IgD-negative memory B cell (primary cell): Measurements from ENCODE around the gene DCLK2. TPM values are rescaled to one million over a fixed set of nuclear protein-coding genes. Genes with fewer than 3 reads are reported as not detected.

Experiments
- H3K27ac Mint-ChIP-seq, 3 donors: one replicate each; pipeline ENCODE4 v1.8.0; 2020 to 2022; ENCODE audit warnings: mild to moderate bottlenecking in 3 of 3, mixed read lengths in 3 of 3, moderate library complexity in 1 of 3
- H3K27me3 Mint-ChIP-seq: one replicate; pipeline ENCODE4 v1.8.0; 2021; ENCODE audit warnings: mixed read lengths
- H3K36me3 Mint-ChIP-seq: one replicate; pipeline ENCODE4 v1.8.0; 2020; ENCODE audit warnings: mild to moderate bottlenecking, mixed read lengths
- H3K4me1 Mint-ChIP-seq, 3 donors: one replicate each; pipeline ENCODE4 v1.8.0; 2020 to 2022; ENCODE audit warnings: mixed read lengths in 3 of 3, mild to moderate bottlenecking in 1 of 3
- H3K4me3 Mint-ChIP-seq, 4 donors: one replicate each; pipeline ENCODE4 v1.8.0; 2020 to 2022; ENCODE audit warnings: mild to moderate bottlenecking in 4 of 4, mixed read lengths in 4 of 4, moderate library complexity in 3 of 4
- H3K9me3 Mint-ChIP-seq, 3 donors: one replicate each; pipeline ENCODE4 v1.8.0; 2020 to 2021; ENCODE audit warnings: mixed read lengths in 3 of 3, mild to moderate bottlenecking in 1 of 3
- polyA plus RNA-seq: library from polyadenylated mRNA; unstranded; fragments of 300-500 nt; fragmentation: Illumina TruSeq; gene quantifications from one replicate; pipeline ENCODE4 v1.2.3, GENCODE V29; 2021

The DCLK2 gene
- polyA plus RNA-seq, 1 donor from 2014 or later: 2.3 TPM

GRCh38 chr4:150117629-150118028, 39.4 kb downstream of the DCLK2 start:
- H3K27ac Mint-ChIP-seq: no peak overlapping the region
- H3K36me3 Mint-ChIP-seq: peaks cover 2% of the 10 kb centered on the region
- peaks cover 2% of the 10 kb centered on the region for H3K27me3 Mint-ChIP-seq
- peaks cover 0 to 13% (median 0%) of the 10 kb centered on the region in 3 donors for H3K4me1 Mint-ChIP-seq
- H3K9me3 Mint-ChIP-seq: peaks cover 5 to 10% (median 7%) of the 10 kb centered on the region in 3 donors
- no peak overlapping the region for H3K4me3 Mint-ChIP-seq

GRCh38 chr4:150119492-150119891, 41.2 kb downstream of the DCLK2 start:
- Mint-ChIP-seq H3K27me3 (peaks cover 2% of the 10 kb centered on the region), H3K4me3 (no peak overlapping the region), H3K36me3 (peaks cover 2% of the 10 kb centered on the region), H3K9me3 (peaks cover 5 to 10% (median 5%) of the 10 kb centered on the region in 3 donors), H3K4me1 (peaks cover 0 to 13% (median 2%) of the 10 kb centered on the region in 3 donors), H3K27ac (peak overlapping the region in 1 of 3 donors; percentile 5)

- H3K4me3 Mint-ChIP-seq: no peak overlapping the region
- no peaks in the 10 kb centered on the region for H3K27me3 Mint-ChIP-seq
- peaks cover 2% of the 10 kb centered on the region for H3K36me3 Mint-ChIP-seq
- peaks cover 0 to 4% (median 2%) of the 10 kb centered on the region in 3 donors for H3K9me3 Mint-ChIP-seq
- peaks cover 13 to 32% (median 18%) of the 10 kb centered on the region in 3 donors for H3K4me1 Mint-ChIP-seq
- no peak overlapping the region for H3K27ac Mint-ChIP-seq
Measured at GRCh38 chr4:150123087-150123486, 44.8 kb downstream of the DCLK2 start.

DNA sequence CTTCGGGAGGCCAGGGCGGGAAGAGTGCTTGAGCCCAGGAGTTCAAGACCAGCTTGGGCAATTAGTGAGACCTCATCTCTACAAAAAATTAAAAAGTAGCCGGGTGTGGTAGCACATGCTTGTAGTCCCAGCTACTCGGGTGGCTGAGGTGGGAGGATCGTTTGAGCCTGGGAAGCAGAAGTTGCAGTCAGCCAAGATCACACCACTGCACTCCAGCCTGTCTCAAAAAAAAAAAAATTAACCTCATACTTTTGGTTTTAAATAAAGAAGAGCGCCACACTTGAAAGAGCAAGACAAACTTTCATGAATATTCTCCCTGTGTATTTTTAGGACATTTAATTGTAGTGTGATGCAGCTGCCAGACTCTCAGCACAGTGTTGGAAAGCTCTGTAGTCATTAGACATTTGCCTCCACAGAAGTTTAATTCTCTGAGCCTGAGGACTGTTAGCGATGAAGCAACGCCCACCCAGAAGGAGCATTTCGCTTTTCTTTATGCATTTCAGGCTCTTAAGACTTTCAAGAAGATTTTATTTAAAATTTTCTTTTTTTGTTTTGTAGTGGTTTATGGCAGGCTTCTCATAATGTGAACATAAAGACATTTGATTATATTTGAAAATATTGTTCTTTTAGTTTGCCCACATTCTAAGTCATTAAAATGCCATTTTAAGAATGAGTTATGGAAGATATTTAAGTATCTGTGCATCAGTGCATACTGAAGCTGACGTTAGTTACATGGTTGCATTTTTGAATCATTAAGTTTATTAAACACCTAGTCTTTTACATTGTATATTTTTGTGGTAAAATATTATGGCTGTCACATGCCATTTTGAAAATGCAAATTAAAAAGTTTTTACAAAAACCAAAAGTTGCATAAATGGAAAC, 45.8 kb downstream of the DCLK2 start:
- Mint-ChIP-seq H3K4me1 (peaks cover 13 to 38% (median 18%) of the 10 kb centered on the region in 3 donors), H3K4me3 (peak overlapping the region in 1 of 4 donors; percentile 42), H3K27ac (no peak overlapping the region), H3K9me3 (peaks cover 0 to 4% (median 2%) of the 10 kb centered on the region in 3 donors), H3K36me3 (peaks cover 2% of the 10 kb centered on the region), H3K27me3 (no peaks in the 10 kb centered on the region)

DNA sequence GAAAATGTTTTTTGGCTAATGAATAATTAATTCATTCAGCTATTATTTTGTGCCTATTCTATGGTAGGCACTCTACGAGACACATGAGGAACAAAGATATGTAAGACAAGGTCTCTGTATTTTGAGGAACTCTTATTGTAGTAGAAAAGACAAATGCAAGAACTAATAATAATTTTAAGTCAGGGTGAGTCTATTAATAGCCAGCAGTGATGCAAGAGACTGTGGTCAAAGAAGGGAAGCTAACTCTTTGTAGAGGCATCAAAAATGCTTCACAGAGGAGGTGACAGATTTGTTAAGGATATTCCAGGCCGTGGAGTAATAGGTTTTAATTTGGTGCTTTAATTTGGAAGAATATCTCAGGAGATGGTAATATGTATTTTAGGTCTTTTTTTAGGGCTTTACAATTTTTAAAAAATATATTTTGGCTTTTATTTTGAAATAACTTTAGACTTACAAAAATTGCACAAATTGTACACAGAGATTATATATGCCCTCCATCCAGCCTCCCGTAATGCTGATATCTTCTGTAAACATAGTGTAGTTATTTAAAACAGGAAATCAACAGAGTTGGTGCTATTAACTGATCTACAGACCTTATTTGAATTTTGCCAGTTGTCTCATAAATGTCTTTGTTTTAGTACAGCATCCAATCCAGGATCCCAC, 48.1 kb downstream of the DCLK2 start:
- H3K9me3 Mint-ChIP-seq: peaks cover 0 to 3% (median 2%) of the 10 kb centered on the region in 3 donors
- H3K27ac Mint-ChIP-seq: peak overlapping the region in 1 of 3 donors; percentile 3
- peaks cover 6% of the 10 kb centered on the region for H3K27me3 Mint-ChIP-seq
- peak overlapping the region; percentile 18 to 76 (median 36) for H3K4me3 Mint-ChIP-seq
- H3K4me1 Mint-ChIP-seq: peaks cover 13 to 28% (median 18%) of the 10 kb centered on the region in 3 donors
- H3K36me3 Mint-ChIP-seq: no peaks in the 10 kb centered on the region

DNA sequence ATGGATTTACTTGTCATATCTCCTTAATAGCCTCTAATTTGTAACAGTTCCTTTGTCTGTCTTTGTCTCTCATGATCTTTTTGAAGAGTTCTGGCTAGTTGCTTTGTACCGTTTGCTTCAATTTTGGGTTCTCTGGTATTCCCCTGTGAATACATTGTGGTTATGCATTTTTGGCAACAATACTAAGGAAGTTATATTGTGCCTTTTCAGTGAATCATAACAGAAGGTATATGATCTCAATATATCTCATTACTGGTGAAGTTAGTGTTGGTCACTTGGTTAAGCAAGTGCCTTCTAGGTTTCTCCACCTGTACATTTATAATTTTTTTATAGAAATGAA, 48.6 kb downstream of the DCLK2 start:
- H3K36me3 Mint-ChIP-seq: no peaks in the 10 kb centered on the region
- peak overlapping the region in 3 of 4 donors; percentile 24 to 76 (median 49) for H3K4me3 Mint-ChIP-seq
- H3K4me1 Mint-ChIP-seq: peaks cover 13 to 25% (median 18%) of the 10 kb centered on the region in 3 donors
- peaks cover 6% of the 10 kb centered on the region for H3K27me3 Mint-ChIP-seq
- no peaks in the 10 kb centered on the region for H3K9me3 Mint-ChIP-seq
- H3K27ac Mint-ChIP-seq: peak overlapping the region in 1 of 3 donors; percentile 3

- Mint-ChIP-seq H3K9me3 (no peaks in the 10 kb centered on the region), H3K27me3 (peaks cover 7% of the 10 kb centered on the region), H3K4me3 (no peak overlapping the region), H3K27ac (no peak overlapping the region), H3K4me1 (peaks cover 13 to 25% (median 18%) of the 10 kb centered on the region in 3 donors), H3K36me3 (no peaks in the 10 kb centered on the region)
Measured at GRCh38 chr4:150127757-150128156, 49.5 kb downstream of the DCLK2 start.

DNA sequence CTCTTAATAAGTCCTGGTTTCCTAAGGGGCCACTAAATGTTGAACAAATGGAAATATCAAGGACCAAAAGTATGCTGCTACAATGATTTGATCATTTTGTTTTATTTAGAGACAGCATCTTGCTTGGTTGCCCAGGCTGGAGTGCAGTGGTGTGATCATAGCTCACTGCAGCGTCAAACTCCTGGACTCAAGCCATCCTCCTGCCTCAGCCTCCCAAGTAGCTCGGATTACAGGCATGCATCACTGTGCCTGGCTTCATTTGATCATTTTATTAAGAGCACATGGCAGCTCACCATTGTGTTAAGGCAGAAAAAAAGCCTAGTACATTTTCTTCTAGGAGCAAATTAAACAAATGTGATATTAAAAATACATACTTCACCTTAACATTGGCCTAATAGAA, 52.7 kb downstream of the DCLK2 start:
- H3K27ac Mint-ChIP-seq: no peak overlapping the region
- no peak overlapping the region for H3K4me3 Mint-ChIP-seq
- H3K27me3 Mint-ChIP-seq: peaks cover 7% of the 10 kb centered on the region
- peaks cover 17 to 34% (median 24%) of the 10 kb centered on the region in 3 donors for H3K4me1 Mint-ChIP-seq
- H3K36me3 Mint-ChIP-seq: no peaks in the 10 kb centered on the region
- no peaks in the 10 kb centered on the region for H3K9me3 Mint-ChIP-seq

- H3K4me1 Mint-ChIP-seq: peaks cover 11 to 26% (median 18%) of the 10 kb centered on the region in 3 donors
- no peak overlapping the region for H3K4me3 Mint-ChIP-seq
- H3K9me3 Mint-ChIP-seq: no peaks in the 10 kb centered on the region
- no peaks in the 10 kb centered on the region for H3K36me3 Mint-ChIP-seq
- peaks cover 7% of the 10 kb centered on the region for H3K27me3 Mint-ChIP-seq
- H3K27ac Mint-ChIP-seq: no peak overlapping the region
Measured at GRCh38 chr4:150131581-150132228, 53.5 kb downstream of the DCLK2 start.

GRCh38 chr4:150133605-150134004, 55.4 kb downstream of the DCLK2 start:
- Mint-ChIP-seq H3K27me3 (peaks cover 7% of the 10 kb centered on the region), H3K36me3 (no peaks in the 10 kb centered on the region), H3K4me1 (peaks cover 4 to 10% (median 9%) of the 10 kb centered on the region in 3 donors), H3K9me3 (no peaks in the 10 kb centered on the region), H3K27ac (no peak overlapping the region), H3K4me3 (no peak overlapping the region)

- no peak overlapping the region for H3K4me3 Mint-ChIP-seq
- no peaks in the 10 kb centered on the region for H3K9me3 Mint-ChIP-seq
- no peaks in the 10 kb centered on the region for H3K36me3 Mint-ChIP-seq
- H3K27ac Mint-ChIP-seq: no peak overlapping the region
- H3K27me3 Mint-ChIP-seq: peaks cover 2% of the 10 kb centered on the region
- H3K4me1 Mint-ChIP-seq: peaks cover 4 to 9% (median 9%) of the 10 kb centered on the region in 3 donors
Measured at GRCh38 chr4:150135134-150135772, 57.0 kb downstream of the DCLK2 start.

- peaks cover 1% of the 10 kb centered on the region for H3K27me3 Mint-ChIP-seq
- no peak overlapping the region for H3K4me3 Mint-ChIP-seq
- no peaks in the 10 kb centered on the region for H3K36me3 Mint-ChIP-seq
- peaks cover 4 to 9% (median 9%) of the 10 kb centered on the region in 3 donors for H3K4me1 Mint-ChIP-seq
- H3K27ac Mint-ChIP-seq: peak overlapping the region in 1 of 3 donors; percentile 3
- no peaks in the 10 kb centered on the region for H3K9me3 Mint-ChIP-seq
Measured at GRCh38 chr4:150136036-150136435, 57.8 kb downstream of the DCLK2 start.

- Mint-ChIP-seq H3K4me3 (no peak overlapping the region), H3K27ac (peak overlapping the region in 1 of 3 donors; percentile 3), H3K9me3 (no peaks in the 10 kb centered on the region), H3K36me3 (no peaks in the 10 kb centered on the region), H3K27me3 (peaks cover 1% of the 10 kb centered on the region), H3K4me1 (peaks cover 4 to 9% (median 9%) of the 10 kb centered on the region in 3 donors)
Measured at GRCh38 chr4:150136481-150136880, 58.2 kb downstream of the DCLK2 start.

DNA sequence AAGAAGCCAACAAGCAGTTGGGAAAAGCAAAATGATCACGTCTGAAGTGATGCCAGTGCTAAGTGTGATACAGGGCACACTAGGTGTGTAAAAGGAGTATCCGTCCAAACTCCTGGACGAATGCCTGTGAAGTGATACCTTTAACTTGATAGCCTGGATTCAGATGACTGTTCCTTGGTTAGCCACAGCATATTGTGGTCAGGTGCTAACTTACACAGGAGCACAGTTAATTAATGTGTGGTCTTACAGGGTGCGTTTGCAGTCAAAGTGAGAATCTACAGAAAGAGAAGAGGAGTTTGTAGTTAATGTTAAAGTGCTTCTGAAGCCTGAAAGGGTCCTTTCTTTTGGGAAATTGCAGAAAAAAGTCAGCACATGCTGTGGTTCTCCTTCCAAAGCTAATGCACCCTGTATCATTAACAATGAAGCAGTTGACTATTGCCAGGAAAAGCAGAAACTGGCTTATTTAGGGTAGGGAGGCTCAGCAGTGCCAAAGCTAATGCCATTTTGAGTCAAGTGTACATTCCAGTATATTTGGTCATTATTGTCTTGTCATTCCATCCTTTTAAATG, 61.1 kb downstream of the DCLK2 start:
- Mint-ChIP-seq H3K36me3 (no peaks in the 10 kb centered on the region), H3K9me3 (peaks cover 0 to 2% (median 0%) of the 10 kb centered on the region in 3 donors), H3K27me3 (no peaks in the 10 kb centered on the region), H3K27ac (no peak overlapping the region), H3K4me1 (peaks cover 4 to 9% (median 9%) of the 10 kb centered on the region in 3 donors), H3K4me3 (no peak overlapping the region)
